HCT116 (cell line): ENCODE data around the gene NAA20. TPM values are rescaled to one million over a fixed set of nuclear protein-coding genes. Genes with fewer than 3 reads are reported as not detected.
A peak's percentile ranks its signal among the peaks of the same experiment; 100 is the strongest.

ENCODE experiments used
- ATAC-seq: fragments of 200-7000 bp; cut with Tn5 transposase; 2 replicates; pipeline ENCODE4 v1.9.1; 2020; ENCODE audit warnings: mild to moderate bottlenecking, moderate library complexity
- BruUV-seq: library from RNA; stranded (reverse); fragments of 400-500 nt; replicated peaks from 2 replicates; lab custom pipeline; 2021; lab: Mats Ljungman, UMichigan
- CTCF ChIA-PET: fragments of 300-600 bp; sonication (Branson Sonifier 250); formaldehyde crosslinking; loops from one replicate; lab custom pipeline; 2021; ENCODE audit warnings: antibody characterized with exemption; lab: Charles Lee
- POLR2A ChIA-PET: fragments of 300-600, 350-600 bp; sonication (Branson Sonifier 250); formaldehyde crosslinking; loops from one replicate; lab custom pipeline; 2021; ENCODE audit warnings: antibody characterized with exemption; lab: Charles Lee
- RAD21 ChIA-PET, 2 experiments: fragments of 300-600 bp; sonication (Branson Sonifier 250); formaldehyde crosslinking; loops; one replicate each; lab custom pipeline; 2023; ENCODE audit warnings: low total read pairs in 2 of 2; ENCODE audit not compliant: uncharacterized antibody in 2 of 2, unreplicated experiment in 2 of 2, low non-redundant PET in 1 of 2; lab: Charles Lee
- DNase-seq: peaks from one replicate; pipeline ENCODE4 v3.0.0-alpha.2; 2010; ENCODE audit warnings: low read depth, low spot score
- H2AFZ ChIP-seq: fragments of 200-600 bp; shearing (Covaris generic), sonication (generic); 2 replicates; pipeline ENCODE4 v1.6.1; 2017; ENCODE audit warnings: low read depth, mixed run types, mixed read lengths, antibody characterized with exemption, low read length; ENCODE audit not compliant: poor library complexity, severe bottlenecking
- H3K27ac ChIP-seq: 2 replicates; pipeline ENCODE4 v1.5.1; 2012; ENCODE audit warnings: low read depth, low read length
- H3K27me3 ChIP-seq: fragments of 200-600 bp; sonication (generic); 2 replicates; pipeline ENCODE4 v1.6.1; 2016; ENCODE audit warnings: mixed run types, low read length, mixed read lengths; ENCODE audit not compliant: insufficient read depth
- H3K36me3 ChIP-seq, 2 experiments: fragments of 200-500 bp in 1 of 2; fragments of 200-600 bp in 1 of 2; sonication (Bioruptor generic) in 1 of 2; sonication (generic) in 1 of 2; 2 replicates each; pipeline versions ENCODE4 v1.5.1 to v1.6.1; 2014 to 2016; ENCODE audit warnings: low read length in 2 of 2, inconsistent platforms in 1 of 2, mixed read lengths in 1 of 2, mixed run types in 1 of 2; ENCODE audit not compliant: insufficient read depth in 2 of 2, control insufficient read depth in 1 of 2
- H3K4me1 ChIP-seq, 2 experiments: fragments of 200-600 bp in 1 of 2; sonication (generic) in 1 of 2; 2 replicates each; pipeline versions ENCODE4 v1.5.1 to v1.6.1; 2012 to 2017; ENCODE audit warnings: low read length in 2 of 2, inconsistent platforms in 1 of 2, mild to moderate bottlenecking in 1 of 2, mixed read lengths in 1 of 2, mixed run types in 1 of 2, moderate library complexity in 1 of 2; ENCODE audit not compliant: insufficient read depth in 2 of 2, control insufficient read depth in 1 of 2
- H3K4me2 ChIP-seq: fragments of 200-600 bp; sonication (generic); 2 replicates; pipeline ENCODE4 v1.6.1; 2017; ENCODE audit warnings: mixed run types, low read length, mixed read lengths
- H3K4me3 ChIP-seq, 2 experiments: fragments of 200-600 bp in 1 of 2; sonication (generic) in 1 of 2; replicated peaks in 1 of 2; 2 replicates each; pipeline ENCODE4 v1.5.1; 2011 to 2016; ENCODE audit warnings: low read length in 2 of 2, control low read depth in 1 of 2, low read depth in 1 of 2, mild to moderate bottlenecking in 1 of 2, mixed read lengths in 1 of 2, mixed run types in 1 of 2
- H3K79me2 ChIP-seq: fragments of 200-600 bp; sonication (generic); 2 replicates; pipeline ENCODE4 v1.6.1; 2017; ENCODE audit warnings: mild to moderate bottlenecking, mixed run types, low read length, moderate library complexity, mixed read lengths; ENCODE audit not compliant: insufficient read depth
- H3K9ac ChIP-seq: fragments of 200-600 bp; sonication (generic); 2 replicates; pipeline ENCODE4 v1.6.1; 2016; ENCODE audit warnings: low read length, mixed read lengths
- H3K9me2 ChIP-seq: fragments of 200-600 bp; sonication (generic), shearing (Covaris generic); 2 replicates; pipeline ENCODE4 v1.6.1; 2017; ENCODE audit warnings: mixed run types, mild to moderate bottlenecking, moderate library complexity; ENCODE audit not compliant: insufficient read depth
- H3K9me3 ChIP-seq, 2 experiments: fragments of 200-500 bp in 1 of 2; fragments of 200-600 bp in 1 of 2; sonication (Bioruptor generic) in 1 of 2; sonication (generic) in 1 of 2; 2 replicates each; pipeline ENCODE4 v1.6.1; 2014 to 2017; ENCODE audit warnings: low read length in 2 of 2, mixed read lengths in 2 of 2, inconsistent platforms in 1 of 2, low read depth in 1 of 2, mild to moderate bottlenecking in 1 of 2, mixed run types in 1 of 2, moderate library complexity in 1 of 2; ENCODE audit not compliant: control insufficient read depth in 1 of 2, insufficient read depth in 1 of 2
- H4K20me1 ChIP-seq: fragments of 200-600 bp; sonication (generic), shearing (Covaris generic); 2 replicates; pipeline ENCODE4 v1.6.1; 2017; ENCODE audit warnings: mixed run types, mild to moderate bottlenecking, moderate library complexity; ENCODE audit not compliant: insufficient read depth
- CEBPB ChIP-seq: IDR thresholded peaks from 2 replicates; pipeline ENCODE4 v1.6.1; 2012; ENCODE audit warnings: low read depth
- CTCF ChIP-seq, 3 experiments: fragments of 200-600 bp in 1 of 3; sonication (generic) in 1 of 3; IDR thresholded peaks in 2 of 3; conservative IDR thresholded peaks in 1 of 3; 2 replicates each; pipeline ENCODE4 v1.5.1; 2012 to 2017; ENCODE audit warnings: low read depth in 2 of 3, low read length in 2 of 3, antibody characterized with exemption in 1 of 3, borderline replicate concordance in 1 of 3, control low read depth in 1 of 3, mild to moderate bottlenecking in 1 of 3, mixed read lengths in 1 of 3, mixed run types in 1 of 3, moderate library complexity in 1 of 3; ENCODE audit not compliant: insufficient read depth in 1 of 3
- FOSL1 ChIP-seq: IDR thresholded peaks from 2 replicates; pipeline ENCODE4 v1.6.1; 2012; ENCODE audit warnings: low read depth
- MAX ChIP-seq: IDR thresholded peaks from 2 replicates; pipeline ENCODE4 v1.6.1; 2012
- POLR2AphosphoS5 ChIP-seq: IDR thresholded peaks from 2 replicates; pipeline ENCODE4 v1.6.1; 2011; ENCODE audit warnings: mild to moderate bottlenecking, low read depth, low read length, moderate library complexity
- RAD21 ChIP-seq: IDR thresholded peaks from 2 replicates; pipeline ENCODE4 v1.6.1; 2012; ENCODE audit warnings: low read depth, mild to moderate bottlenecking
- SIN3A ChIP-seq: IDR thresholded peaks from 2 replicates; pipeline ENCODE4 v1.6.1; 2012; ENCODE audit warnings: low read depth
- SRF ChIP-seq: IDR thresholded peaks from 2 replicates; pipeline ENCODE4 v1.6.1; 2012; ENCODE audit warnings: low read depth
- ZBTB33 ChIP-seq: IDR thresholded peaks from 2 replicates; pipeline ENCODE4 v1.6.1; 2011; ENCODE audit warnings: mild to moderate bottlenecking, low read length, moderate library complexity; ENCODE audit not compliant: insufficient replicate concordance; ENCODE audit errors: extremely low read depth
- ZNF274 ChIP-seq: fragments of 200-500 bp; sonication (Bioruptor generic); IDR thresholded peaks from 2 replicates; pipeline ENCODE4 v1.6.1; 2014; ENCODE audit warnings: mild to moderate bottlenecking, low read depth, low read length, inconsistent platforms
- intact Hi-C: fragments of 100-400 bp; cut with micrococcal nuclease; formaldehyde crosslinking; loops from 2 replicates; pipeline ENCODE4 v1.10.0; 2022
- total RNA-seq: library from RNA; stranded (reverse); gene quantifications from one replicate; pipeline ENCODE4 v1.2.1, GENCODE V29; 2021; ENCODE audit not compliant: unreplicated experiment

The NAA20 gene
- total RNA-seq, 1 experiment from 2014 or later: 71.5 TPM

GRCh38 chr20:20010639-20011500, 6.3 kb upstream of the NAA20 start:
- BruUV-seq: no TSS peak
- no peak overlapping the region for H3K9ac ChIP-seq
- no peak overlapping the region for H3K4me2 ChIP-seq
- peaks cover 4 to 13% of the 10 kb centered on the region in 2 experiments; a peak in 3 of 4 replicates for H3K4me1 ChIP-seq
- POLR2A ChIA-PET: no interaction called here
- H2AFZ ChIP-seq: peak overlapping the region; percentile 37
- no peak overlapping the region for H3K4me3 ChIP-seq
- intact Hi-C loops: no loop called here
- TF ChIP-seq RAD21 (no peak), FOSL1 (no peak), ZNF274 (no peak), SRF (no peak), CTCF (IDR thresholded peaks at IDR 0.05 in 2 of 3, conservative IDR thresholded peaks at IDR 0.05 in 1 of 3; ENCODE audit: borderline replicate concordance in 1 of 3, insufficient read depth in 1 of 3, low read depth in 2 of 3, low read length in 2 of 3) (no peak), POLR2AphosphoS5 (no peak), MAX (no peak), ZBTB33 (no peak), SIN3A (no peak), CEBPB (no peak)
- TF ChIP-seq, all 23 proteins: peak for 0
- no peak overlapping the region for H3K27ac ChIP-seq
- no peaks in the 10 kb centered on the region for H3K9me3 ChIP-seq
- H4K20me1 ChIP-seq: no peaks in the 10 kb centered on the region
- RAD21 ChIA-PET: no interaction called here
- ATAC-seq (no peak), DNase-seq (no peak)
- CTCF ChIA-PET: interaction anchor here (0.7 to 1.7 kb wide), 2 partner anchors 17 to 40 kb away, joined by 3 to 5 read pairs; no protein-coding TSS in a partner anchor
- H3K79me2 ChIP-seq: no peaks in the 10 kb centered on the region
- no peaks in the 10 kb centered on the region for H3K36me3 ChIP-seq
- H3K27me3 ChIP-seq: no peaks in the 10 kb centered on the region
- no peaks in the 10 kb centered on the region for H3K9me2 ChIP-seq
